ENCODE results near the gene ANGEL2. TPM values are rescaled to one million over a fixed set of nuclear protein-coding genes. Genes with fewer than 3 reads are reported as not detected.

Gene ANGEL2
- total and polyA plus RNA-seq, 2 experiments from 2014 or later: 15.2 to 49.6 TPM

DNA sequence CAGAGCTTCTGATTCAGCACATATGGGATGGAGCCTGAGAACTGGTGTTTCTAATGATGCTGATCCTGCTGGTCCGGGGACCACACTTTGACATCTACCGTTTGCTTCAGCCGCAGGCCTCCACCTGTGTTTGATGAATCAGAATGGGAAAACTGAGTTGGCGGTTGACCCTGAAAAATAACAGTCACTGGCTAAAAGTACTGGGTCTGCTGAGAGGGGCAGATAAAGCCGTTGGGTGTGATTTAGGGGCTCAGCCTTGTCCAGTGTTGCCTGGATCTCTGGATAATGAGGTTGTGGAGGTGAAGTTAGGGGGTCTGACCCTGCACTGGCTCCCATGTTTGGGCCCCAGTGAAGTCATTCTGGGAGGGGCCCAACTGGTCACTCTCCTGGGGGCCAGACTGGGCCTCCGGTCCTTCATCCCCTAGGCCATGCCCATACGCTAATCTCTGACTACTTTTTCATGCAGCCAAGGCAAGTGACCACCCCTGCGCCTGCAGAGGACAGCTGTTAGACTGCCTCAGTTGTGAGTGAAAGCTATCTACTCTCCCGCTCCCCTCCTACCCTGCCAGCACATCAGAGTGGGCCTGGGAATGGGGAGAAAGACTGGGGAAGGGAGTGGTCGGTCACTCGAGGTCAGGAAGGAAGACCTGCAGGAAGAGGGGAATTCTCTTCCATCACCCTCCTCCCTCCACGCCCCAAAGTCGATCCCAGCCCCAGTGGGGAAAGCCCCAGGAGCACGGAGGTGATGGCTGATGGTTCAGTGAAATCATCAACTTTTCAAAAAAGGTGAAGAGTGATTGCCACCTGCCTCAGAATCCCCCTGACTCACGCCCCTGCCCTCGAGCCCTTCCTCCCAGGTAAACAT, 37.7 kb downstream of the ANGEL2 start (continued):
- TF ChIP-seq ZNF462 (CRISPR knock-in tag; IDR thresholded peaks at IDR 0.05) (no peak), EZH2 (IDR thresholded peaks at IDR 0.05; ENCODE audit: low read depth, unreplicated experiment) (no peak), JUNB (IDR thresholded peaks at IDR 0.05; ENCODE audit: unreplicated experiment) (no peak)
- TF ChIP-seq, protein P1, sequence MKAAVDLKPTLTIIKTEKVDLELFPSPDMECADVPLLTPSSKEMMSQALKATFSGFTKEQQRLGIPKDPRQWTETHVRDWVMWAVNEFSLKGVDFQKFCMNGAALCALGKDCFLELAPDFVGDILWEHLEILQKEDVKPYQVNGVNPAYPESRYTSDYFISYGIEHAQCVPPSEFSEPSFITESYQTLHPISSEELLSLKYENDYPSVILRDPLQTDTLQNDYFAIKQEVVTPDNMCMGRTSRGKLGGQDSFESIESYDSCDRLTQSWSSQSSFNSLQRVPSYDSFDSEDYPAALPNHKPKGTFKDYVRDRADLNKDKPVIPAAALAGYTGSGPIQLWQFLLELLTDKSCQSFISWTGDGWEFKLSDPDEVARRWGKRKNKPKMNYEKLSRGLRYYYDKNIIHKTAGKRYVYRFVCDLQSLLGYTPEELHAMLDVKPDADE (IDR thresholded peaks at IDR 0.05): no peak

DNA sequence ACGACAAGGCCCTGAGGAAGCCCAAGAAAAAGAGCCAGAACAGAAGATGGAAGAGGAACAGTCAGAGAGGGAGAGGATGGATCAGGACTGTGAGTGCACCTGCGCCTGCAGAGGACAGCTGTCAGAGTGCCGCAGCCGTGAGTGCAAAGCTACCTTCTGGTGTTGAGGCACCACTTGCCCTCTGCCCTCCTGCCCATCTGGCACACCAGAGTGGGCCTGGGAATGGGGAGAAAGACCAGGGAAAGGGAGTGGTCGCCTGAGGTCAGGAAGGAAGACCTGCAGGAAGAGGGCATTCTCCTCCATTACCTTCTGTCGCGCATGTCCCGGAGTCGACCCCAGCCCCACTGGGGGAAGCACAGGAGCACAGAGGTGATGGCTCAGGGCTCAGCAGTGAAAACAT, 39.1 kb downstream of the ANGEL2 start:
- Histone ChIP-seq H3K27me3 (ENCODE audit: insufficient read depth) (no peaks in the 10 kb centered on the region), H3K36me3 (ENCODE audit: insufficient read depth) (peaks cover 90% of the 10 kb centered on the region), H3F3A (replicated peaks; ENCODE audit: low read depth) (peaks cover 100% of the 10 kb centered on the region), H3K4me3 (no peak overlapping the region), H3K27ac (ENCODE audit: low read depth) (peak overlapping the region; percentile 42), H3K9me2 (ENCODE audit: insufficient read depth) (no peaks in the 10 kb centered on the region), H3K79me2 (replicated peaks; ENCODE audit: insufficient read depth) (peaks cover 17% of the 10 kb centered on the region; the same call in 1 of the 2 replicates), H2AFZ (no peak overlapping the region), H3K4me2 (no peak overlapping the region), H3K4me1 (ENCODE audit: insufficient read depth) (peaks cover 75% of the 10 kb centered on the region), H4K20me1 (replicated peaks; ENCODE audit: insufficient read depth) (peaks cover 52% of the 10 kb centered on the region)
- no peak for ATAC-seq
- Mint-ChIP-seq H3K36me3 (ENCODE audit: low read depth) (peaks cover 98% of the 10 kb centered on the region), H3K27ac (no peak overlapping the region; the same call in 1 of the 2 replicates), H3K27me3 (ENCODE audit: insufficient read depth, low read depth, poor library complexity) (peaks cover 33% of the 10 kb centered on the region), H3K9me3 (no peaks in the 10 kb centered on the region; the same call in 2 of the 3 replicates), H3K4me1 (peaks cover 76% of the 10 kb centered on the region), H3K4me3 (no peak overlapping the region)
- DNase-seq (ENCODE audit: low spot score): no peak
- TF ChIP-seq POLR2AphosphoS5 (IDR thresholded peaks at IDR 0.05; ENCODE audit: low read depth): no peak; the same call in 1 of the 2 replicates
- TF ChIP-seq, protein P1 (IDR thresholded peaks at IDR 0.05): no peak
- TF ChIP-seq, protein P2, sequence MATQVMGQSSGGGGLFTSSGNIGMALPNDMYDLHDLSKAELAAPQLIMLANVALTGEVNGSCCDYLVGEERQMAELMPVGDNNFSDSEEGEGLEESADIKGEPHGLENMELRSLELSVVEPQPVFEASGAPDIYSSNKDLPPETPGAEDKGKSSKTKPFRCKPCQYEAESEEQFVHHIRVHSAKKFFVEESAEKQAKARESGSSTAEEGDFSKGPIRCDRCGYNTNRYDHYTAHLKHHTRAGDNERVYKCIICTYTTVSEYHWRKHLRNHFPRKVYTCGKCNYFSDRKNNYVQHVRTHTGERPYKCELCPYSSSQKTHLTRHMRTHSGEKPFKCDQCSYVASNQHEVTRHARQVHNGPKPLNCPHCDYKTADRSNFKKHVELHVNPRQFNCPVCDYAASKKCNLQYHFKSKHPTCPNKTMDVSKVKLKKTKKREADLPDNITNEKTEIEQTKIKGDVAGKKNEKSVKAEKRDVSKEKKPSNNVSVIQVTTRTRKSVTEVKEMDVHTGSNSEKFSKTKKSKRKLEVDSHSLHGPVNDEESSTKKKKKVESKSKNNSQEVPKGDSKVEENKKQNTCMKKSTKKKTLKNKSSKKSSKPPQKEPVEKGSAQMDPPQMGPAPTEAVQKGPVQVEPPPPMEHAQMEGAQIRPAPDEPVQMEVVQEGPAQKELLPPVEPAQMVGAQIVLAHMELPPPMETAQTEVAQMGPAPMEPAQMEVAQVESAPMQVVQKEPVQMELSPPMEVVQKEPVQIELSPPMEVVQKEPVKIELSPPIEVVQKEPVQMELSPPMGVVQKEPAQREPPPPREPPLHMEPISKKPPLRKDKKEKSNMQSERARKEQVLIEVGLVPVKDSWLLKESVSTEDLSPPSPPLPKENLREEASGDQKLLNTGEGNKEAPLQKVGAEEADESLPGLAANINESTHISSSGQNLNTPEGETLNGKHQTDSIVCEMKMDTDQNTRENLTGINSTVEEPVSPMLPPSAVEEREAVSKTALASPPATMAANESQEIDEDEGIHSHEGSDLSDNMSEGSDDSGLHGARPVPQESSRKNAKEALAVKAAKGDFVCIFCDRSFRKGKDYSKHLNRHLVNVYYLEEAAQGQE (IDR thresholded peaks at IDR 0.05; ENCODE audit: unreplicated experiment): no peak
- TF ChIP-seq JUNB (IDR thresholded peaks at IDR 0.05; ENCODE audit: unreplicated experiment): no peak
- TF ChIP-seq CREB1 (CRISPR knock-in tag; IDR thresholded peaks at IDR 0.05; ENCODE audit: low read depth): no peak
- no peak for TF ChIP-seq NANOG (IDR thresholded peaks at IDR 0.05; ENCODE audit: borderline replicate concordance)
